HEK293T (cell line): ENCODE data around the gene TUFM.

Experiments
- FOXA1 ChIP-seq: fragments of 450-650 bp; IDR thresholded peaks from 2 replicates; pipeline ENCODE4 v1.6.1; 2016; ENCODE audit warnings: mild to moderate bottlenecking
- PKNOX1 ChIP-seq: fragments of 450-650 bp; IDR thresholded peaks from 2 replicates; pipeline ENCODE4 v1.6.1; 2016

- TF ChIP-seq FOXA1 (no peak), PKNOX1 (no peak)
These were observed 49.5 kb upstream of the TUFM start for GRCh38 chr16:28895609-28896008.
